Activated naive CD4-positive, alpha-beta T cell treated with anti-CD3 and anti-CD28 coated beads for 36 hours (primary cell): Measurements from ENCODE around the gene SOWAHC. TPM values are rescaled to one million over a fixed set of nuclear protein-coding genes. Genes with fewer than 3 reads are reported as not detected.
"Not testable (repeated sequence)": the region's sequence is repeated elsewhere in the genome, so short reads cannot be mapped to it uniquely, and the experiment has no call there.

Experiments used
- CTCF ChIA-PET: fragments of 350-600 bp; sonication (Branson Sonifier 250); formaldehyde crosslinking; loops from one replicate; lab custom pipeline; 2021; ENCODE audit warnings: antibody characterized with exemption; lab: Charles Lee
- DNase-seq: peaks from one replicate; pipeline ENCODE4 v3.0.0-alpha.2; 2020
- H3K27ac Mint-ChIP-seq: one replicate; pipeline ENCODE4 v1.8.0; 2021; ENCODE audit warnings: mild to moderate bottlenecking, mixed read lengths
- H3K27me3 Mint-ChIP-seq: one replicate; pipeline ENCODE4 v1.8.0; 2021; ENCODE audit warnings: low read depth, mixed read lengths
- H3K36me3 Mint-ChIP-seq: one replicate; pipeline ENCODE4 v1.8.0; 2021; ENCODE audit warnings: low read depth, mixed read lengths
- H3K4me1 Mint-ChIP-seq: one replicate; pipeline ENCODE4 v1.8.0; 2021; ENCODE audit warnings: low read depth, mixed read lengths
- H3K4me3 Mint-ChIP-seq: one replicate; pipeline ENCODE4 v1.8.0; 2021; ENCODE audit warnings: mild to moderate bottlenecking, moderate library complexity, mixed read lengths
- H3K9me3 Mint-ChIP-seq: one replicate; pipeline ENCODE4 v1.8.0; 2021; ENCODE audit warnings: mixed read lengths
- intact Hi-C: fragments of 100-400 bp; cut with micrococcal nuclease; formaldehyde crosslinking; loops from one replicate; pipeline ENCODE4 v1.15.1; 2023
- total RNA-seq, 2 experiments: library from RNA; stranded (reverse); gene quantifications; one replicate each; pipeline ENCODE4 v1.2.3, GENCODE V29; 2021

Gene SOWAHC, protein sequence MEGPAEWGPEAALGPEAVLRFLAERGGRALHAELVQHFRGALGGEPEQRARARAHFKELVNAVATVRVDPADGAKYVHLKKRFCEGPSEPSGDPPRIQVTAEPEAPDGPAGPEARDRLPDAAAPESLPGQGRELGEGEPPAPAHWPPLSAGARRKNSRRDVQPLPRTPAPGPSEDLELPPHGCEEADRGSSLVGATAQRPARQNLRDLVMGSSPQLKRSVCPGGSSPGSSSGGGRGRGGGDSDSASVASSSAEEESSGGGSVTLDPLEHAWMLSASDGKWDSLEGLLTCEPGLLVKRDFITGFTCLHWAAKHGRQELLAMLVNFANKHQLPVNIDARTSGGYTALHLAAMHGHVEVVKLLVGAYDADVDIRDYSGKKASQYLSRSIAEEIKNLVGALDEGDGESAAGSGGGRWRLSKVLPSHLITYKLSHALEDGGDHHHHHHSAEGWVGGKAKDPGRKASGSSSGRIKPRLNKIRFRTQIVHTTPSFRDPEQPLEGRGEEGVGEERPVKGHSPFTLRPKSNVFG
- total RNA-seq = under 1 TPM; 0.38 to 0.44 TPM

DNA sequence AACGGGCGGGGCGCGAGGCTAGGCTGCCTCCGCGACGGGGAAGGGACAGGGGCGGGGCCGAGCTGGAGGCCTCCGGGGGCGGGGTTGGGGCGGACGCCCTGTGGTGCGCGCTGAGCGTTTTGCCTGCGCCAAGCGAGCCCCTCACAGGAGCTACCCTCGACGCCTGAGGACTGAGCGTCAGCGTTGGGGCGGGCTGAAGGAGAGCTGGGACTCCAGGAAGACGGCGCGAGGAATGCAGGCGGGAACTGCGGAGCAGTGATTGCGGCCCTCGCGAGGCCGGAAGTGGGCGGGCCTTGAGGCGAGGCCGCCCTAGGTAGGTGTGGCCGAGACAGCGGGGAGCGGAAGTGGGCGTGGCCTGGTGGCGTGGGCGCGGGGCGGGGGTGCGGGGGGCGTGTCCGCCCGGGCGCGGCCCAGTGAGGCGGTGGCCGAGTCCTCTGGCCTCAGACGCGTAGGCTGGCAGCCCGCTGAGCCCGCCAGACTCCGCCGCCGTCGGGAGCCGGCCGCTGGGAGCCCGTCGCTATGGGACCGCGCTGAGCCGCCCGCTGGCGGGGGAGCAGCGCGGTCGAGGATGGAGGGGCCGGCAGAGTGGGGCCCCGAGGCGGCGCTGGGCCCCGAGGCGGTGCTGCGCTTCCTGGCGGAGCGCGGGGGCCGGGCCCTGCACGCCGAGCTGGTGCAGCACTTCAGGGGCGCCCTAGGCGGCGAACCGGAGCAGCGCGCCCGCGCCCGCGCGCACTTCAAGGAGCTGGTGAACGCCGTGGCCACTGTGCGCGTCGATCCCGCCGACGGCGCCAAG, at the start of gene SOWAHC, which contains the start of gene SEPTIN10:
Gene SOWAHC, plus strand, starts transcription at position 443 of the 793 bp plus-strand sequence. Its CDS starts 126 bp downstream, at position 569.
Gene SEPTIN10, minus strand, starts transcription at position 45 of the 793 bp plus-strand sequence. CDS start 139 bp downstream, outside the sequence.
- CTCF ChIA-PET = interaction anchor here (0.8 to 1.1 kb wide), 2 partner anchors 49 to 103 kb away, joined by 4 read pairs; no protein-coding TSS in a partner anchor
- intact Hi-C loops = loop anchor here (1.0 to 10.0 kb wide), 6 partner anchors 69 to 899 kb away; partner anchors contain the start of genes CCDC138 and RANBP2
- H3K4me3 Mint-ChIP-seq = peak within 1 kb of the TSS; percentile 89
- peak; percentile 86 for DNase-seq
- no peaks in the 10 kb centered on the region for H3K36me3 Mint-ChIP-seq
- H3K27me3 Mint-ChIP-seq = peaks cover 64% of the 10 kb centered on the region
- no peak within 1 kb of the TSS for H3K27ac Mint-ChIP-seq
- H3K4me1 Mint-ChIP-seq = peaks cover 20% of the 10 kb centered on the region
- H3K9me3 Mint-ChIP-seq = no peaks in the 10 kb centered on the region

DNA sequence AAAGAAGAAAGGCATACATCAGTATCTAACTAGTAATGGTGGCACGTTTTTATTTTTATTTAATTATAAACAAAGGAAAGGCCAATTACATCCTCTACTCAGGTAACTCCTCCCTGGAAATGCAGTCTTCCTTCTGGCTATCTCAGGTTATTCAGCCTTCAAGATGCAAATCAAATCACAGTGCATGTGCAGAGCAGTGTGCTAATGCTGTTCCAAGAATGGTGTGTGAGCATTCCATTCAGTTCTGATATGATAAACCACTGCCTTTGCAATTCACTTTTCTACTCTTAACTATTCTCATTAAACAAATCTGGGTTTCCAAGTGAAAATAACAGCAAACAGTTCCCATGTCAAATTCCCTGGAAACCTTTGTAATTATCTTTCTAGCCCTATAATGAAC, 38.8 kb upstream of the SOWAHC start:
- H3K27ac Mint-ChIP-seq = no peak overlapping the region
- CTCF ChIA-PET = no interaction called here
- H3K9me3 Mint-ChIP-seq = no peaks in the 10 kb centered on the region
- no peaks in the 10 kb centered on the region for H3K4me1 Mint-ChIP-seq
- H3K4me3 Mint-ChIP-seq = no peak overlapping the region
- no peak for DNase-seq
- no peaks in the 10 kb centered on the region for H3K27me3 Mint-ChIP-seq
- H3K36me3 Mint-ChIP-seq = no peaks in the 10 kb centered on the region
- intact Hi-C loops = no loop called here

DNA sequence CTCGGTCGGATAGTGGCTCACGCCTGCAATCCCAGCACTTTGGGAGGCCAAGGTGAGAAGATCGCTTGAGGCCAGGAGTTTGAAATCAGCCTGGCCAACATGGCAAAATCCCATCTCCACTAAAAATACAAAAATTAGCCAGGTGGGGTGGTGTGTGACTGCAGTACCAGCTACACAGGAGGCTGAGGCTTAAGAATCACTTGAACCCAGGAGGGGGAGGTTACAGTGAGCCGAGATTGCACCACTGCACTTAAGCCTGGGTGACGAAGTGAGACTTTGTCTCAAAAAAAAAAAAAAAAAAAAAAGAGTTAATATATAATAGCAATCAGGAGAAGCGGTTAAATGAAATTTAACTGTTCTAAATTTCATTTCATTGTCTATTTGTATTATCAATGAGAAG, 36.5 kb upstream of the SOWAHC start:
- H3K36me3 Mint-ChIP-seq, intact Hi-C loops, H3K27ac Mint-ChIP-seq, H3K9me3 Mint-ChIP-seq, H3K27me3 Mint-ChIP-seq, H3K4me3 Mint-ChIP-seq, DNase-seq, CTCF ChIA-PET, H3K4me1 Mint-ChIP-seq: not testable (repeated sequence)

DNA sequence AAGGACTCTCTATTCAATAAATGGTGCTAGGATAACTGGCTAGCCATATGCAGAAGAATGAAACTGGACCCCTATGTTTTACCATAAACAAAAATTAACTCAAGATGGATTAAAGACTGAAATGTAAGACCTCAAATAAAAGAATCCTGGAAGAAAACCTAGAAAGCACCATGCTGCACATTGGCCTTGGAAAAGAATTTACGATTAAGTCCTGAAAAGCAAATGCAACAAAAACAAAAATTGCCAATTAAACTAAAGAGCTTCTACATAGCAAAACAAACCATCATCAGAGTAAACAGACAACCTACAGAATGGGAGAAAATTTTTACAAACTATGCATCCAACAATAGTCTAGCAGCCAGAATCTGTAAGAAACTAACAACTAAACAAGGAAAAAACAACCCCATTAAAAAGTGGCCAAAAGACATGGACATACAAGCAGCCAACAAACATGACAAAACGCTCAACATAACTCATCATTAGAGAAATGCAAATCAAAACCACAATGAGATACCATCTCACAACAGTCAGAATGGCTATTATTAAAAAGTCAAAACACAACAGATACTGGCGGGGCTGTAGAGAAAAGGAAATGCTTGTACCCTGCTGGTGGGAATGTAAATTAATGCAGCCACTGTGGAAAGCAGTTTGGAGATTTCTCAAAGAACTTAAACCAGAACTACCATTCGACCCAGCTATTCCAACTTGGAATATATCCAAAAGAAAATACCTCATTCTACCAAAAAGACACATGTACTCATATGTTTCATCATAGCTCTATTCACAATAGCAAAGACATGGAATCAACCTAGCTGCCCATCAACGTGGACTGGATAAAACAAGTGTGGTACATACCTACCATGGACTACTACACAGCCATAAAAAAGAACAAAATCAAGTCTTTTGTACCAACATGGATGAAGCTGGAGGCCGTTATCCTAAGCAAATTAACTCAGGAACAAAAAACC, 31.0 kb upstream of the SOWAHC start:
- DNase-seq = no peak
- no peaks in the 10 kb centered on the region for H3K9me3 Mint-ChIP-seq
- no peak overlapping the region for H3K4me3 Mint-ChIP-seq
- H3K36me3 Mint-ChIP-seq = no peaks in the 10 kb centered on the region
- CTCF ChIA-PET = interaction anchor here (0.6 kb wide), 1 partner anchor 219 kb away, joined by 3 read pairs; no protein-coding TSS in a partner anchor
- no peaks in the 10 kb centered on the region for H3K4me1 Mint-ChIP-seq
- intact Hi-C loops = no loop called here
- H3K27me3 Mint-ChIP-seq = peaks cover 3% of the 10 kb centered on the region
- no peak overlapping the region for H3K27ac Mint-ChIP-seq

DNA sequence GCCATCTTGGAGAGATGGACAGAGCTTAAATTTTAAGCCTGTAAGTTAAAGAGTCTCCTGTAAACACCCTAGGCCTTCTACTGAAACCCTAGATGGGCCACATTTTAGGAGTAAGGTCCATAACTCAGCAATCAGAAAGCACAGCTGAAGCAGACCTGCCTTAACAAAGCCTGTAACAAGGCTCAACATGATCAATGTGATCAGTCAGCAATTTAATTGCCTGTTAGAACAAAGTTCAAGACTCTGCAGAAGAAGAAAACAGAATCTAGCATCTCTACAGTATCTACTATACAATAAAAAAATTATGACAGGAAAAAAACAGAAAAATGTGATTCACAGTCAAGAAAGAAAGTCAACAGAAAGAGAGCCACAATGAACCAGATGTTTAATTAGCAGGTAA, 27.5 kb upstream of the SOWAHC start:
- Mint-ChIP-seq H3K9me3 (no peaks in the 10 kb centered on the region), H3K27me3 (peaks cover 1% of the 10 kb centered on the region), H3K36me3 (no peaks in the 10 kb centered on the region), H3K27ac (no peak overlapping the region), H3K4me3 (no peak overlapping the region), H3K4me1 (no peaks in the 10 kb centered on the region)
- DNase-seq = no peak
- intact Hi-C loops = no loop called here
- CTCF ChIA-PET = interaction anchor here (0.6 to 1.5 kb wide), 2 partner anchors 22 to 24 kb away, joined by 3 to 5 read pairs; no protein-coding TSS in a partner anchor

DNA sequence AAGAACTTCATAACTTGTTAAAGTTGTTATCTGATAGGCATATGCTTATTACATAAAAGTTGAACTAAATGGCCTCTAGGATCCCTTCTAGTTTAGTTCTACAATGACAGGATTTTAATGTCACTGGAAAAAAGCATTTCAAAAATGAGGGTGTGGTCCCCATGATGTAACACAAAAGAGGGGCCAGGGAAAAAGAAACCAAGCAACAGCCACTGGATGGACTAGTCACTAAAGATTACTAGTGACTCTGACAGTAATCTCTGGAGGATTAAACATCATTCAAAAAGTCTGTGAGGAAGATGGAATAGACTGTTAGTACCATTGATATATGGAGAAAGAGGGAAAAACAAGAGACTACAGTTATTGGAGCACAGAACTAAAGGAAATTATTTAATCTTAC, 23.0 kb upstream of the SOWAHC start:
- H3K9me3 Mint-ChIP-seq = no peaks in the 10 kb centered on the region
- no peak overlapping the region for H3K4me3 Mint-ChIP-seq
- no peaks in the 10 kb centered on the region for H3K27me3 Mint-ChIP-seq
- DNase-seq = no peak
- CTCF ChIA-PET = no interaction called here
- no peaks in the 10 kb centered on the region for H3K36me3 Mint-ChIP-seq
- H3K27ac Mint-ChIP-seq = no peak overlapping the region
- intact Hi-C loops = no loop called here
- no peaks in the 10 kb centered on the region for H3K4me1 Mint-ChIP-seq

DNA sequence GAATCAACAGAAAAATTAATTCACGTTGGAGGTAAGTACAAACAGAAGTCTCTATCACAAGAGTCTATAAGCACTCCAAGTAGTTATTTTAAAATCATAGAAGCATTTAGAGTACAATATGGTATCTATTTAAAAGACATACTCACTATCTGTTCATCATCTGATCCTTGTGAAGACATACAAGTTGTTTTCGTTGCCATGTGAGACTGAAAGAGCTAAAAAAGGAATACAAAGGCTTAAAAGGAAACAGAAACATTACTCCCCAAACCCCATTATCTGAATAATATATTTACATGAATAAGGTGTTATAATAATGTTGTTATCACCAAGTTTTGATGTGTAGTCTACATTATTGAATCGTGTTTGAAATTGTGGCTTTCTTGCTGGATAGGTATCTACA, 21.3 kb upstream of the SOWAHC start:
- CTCF ChIA-PET = no interaction called here
- no peaks in the 10 kb centered on the region for H3K27me3 Mint-ChIP-seq
- no peak overlapping the region for H3K4me3 Mint-ChIP-seq
- no peaks in the 10 kb centered on the region for H3K9me3 Mint-ChIP-seq
- no peaks in the 10 kb centered on the region for H3K36me3 Mint-ChIP-seq
- no peaks in the 10 kb centered on the region for H3K4me1 Mint-ChIP-seq
- H3K27ac Mint-ChIP-seq = no peak overlapping the region
- intact Hi-C loops = no loop called here
- DNase-seq = no peak

DNA sequence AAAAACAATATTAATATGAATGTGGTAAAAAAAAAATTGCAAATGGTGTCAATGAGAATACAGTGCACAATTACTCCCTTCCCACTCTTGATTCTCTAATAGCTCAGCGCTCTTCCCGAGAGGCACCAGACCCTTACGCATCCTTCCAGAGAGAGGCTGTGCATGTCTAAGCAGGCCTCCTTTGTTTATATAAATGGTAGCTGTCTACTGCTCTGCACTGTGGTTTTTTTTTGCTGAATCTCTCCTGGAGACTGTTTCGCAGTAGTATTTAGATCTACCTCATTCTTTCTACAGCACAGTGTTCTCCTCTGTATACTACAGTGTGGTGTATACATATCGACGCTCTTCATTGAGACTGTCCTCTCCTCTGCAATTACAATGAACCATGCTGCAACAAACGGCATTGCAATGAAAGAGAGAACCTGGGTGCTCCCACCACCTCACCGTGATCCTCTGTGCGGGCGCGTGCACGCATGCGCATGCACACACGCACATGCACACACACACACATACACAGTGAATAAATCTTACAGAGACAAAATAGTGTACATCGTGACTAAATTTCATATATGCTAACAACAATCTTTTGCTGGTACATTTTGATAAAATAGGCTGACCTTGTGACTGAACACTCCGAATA, 19.8 kb upstream of the SOWAHC start:
- Mint-ChIP-seq H3K4me3 (no peak overlapping the region), H3K27ac (no peak overlapping the region), H3K27me3 (no peaks in the 10 kb centered on the region), H3K36me3 (no peaks in the 10 kb centered on the region), H3K9me3 (no peaks in the 10 kb centered on the region), H3K4me1 (no peaks in the 10 kb centered on the region)
- CTCF ChIA-PET = no interaction called here
- no peak for DNase-seq
- intact Hi-C loops = no loop called here

DNA sequence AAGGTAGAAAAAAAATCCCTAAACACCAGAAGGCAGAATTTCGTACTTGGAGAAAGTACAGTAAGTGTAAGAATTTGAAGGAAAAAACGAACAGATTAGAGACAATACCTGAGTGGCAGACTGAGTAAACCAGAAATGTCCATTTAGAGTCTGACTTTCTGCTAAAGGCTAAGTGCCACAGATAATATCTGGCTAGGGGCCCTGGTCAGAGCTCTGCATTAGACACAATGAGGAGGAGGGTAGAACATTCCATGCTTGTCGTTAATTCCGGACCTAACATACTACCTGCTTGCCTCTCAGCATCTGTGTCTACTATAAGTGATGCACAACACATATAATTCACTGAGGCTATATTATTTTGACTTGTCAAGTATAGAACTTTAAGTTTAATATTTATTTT, 18.5 kb upstream of the SOWAHC start:
- CTCF ChIA-PET = no interaction called here
- H3K27ac Mint-ChIP-seq = no peak overlapping the region
- H3K4me1 Mint-ChIP-seq = no peaks in the 10 kb centered on the region
- no peaks in the 10 kb centered on the region for H3K9me3 Mint-ChIP-seq
- no peaks in the 10 kb centered on the region for H3K36me3 Mint-ChIP-seq
- no peaks in the 10 kb centered on the region for H3K27me3 Mint-ChIP-seq
- DNase-seq = no peak
- H3K4me3 Mint-ChIP-seq = no peak overlapping the region
- intact Hi-C loops = no loop called here

DNA sequence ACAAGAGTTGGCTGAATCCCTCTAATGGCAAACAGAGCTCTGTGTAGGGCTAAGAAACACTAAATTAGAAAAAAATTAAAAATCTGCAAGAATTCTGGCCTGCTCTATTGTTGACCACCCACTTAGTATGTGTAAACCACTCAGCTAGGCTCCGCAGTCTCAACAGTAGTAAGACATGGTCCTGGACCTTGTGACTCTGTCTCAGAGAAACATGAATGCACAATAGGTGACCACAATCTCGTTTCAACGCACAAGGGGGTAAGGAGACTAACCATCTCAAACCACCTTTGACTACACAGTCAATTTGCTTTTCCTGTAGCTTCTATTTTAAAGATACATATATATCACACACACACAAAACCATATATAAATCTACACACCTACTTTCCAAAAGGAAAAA, 16.9 kb upstream of the SOWAHC start:
- Mint-ChIP-seq H3K4me3 (no peak overlapping the region), H3K27me3 (peaks cover 11% of the 10 kb centered on the region), H3K36me3 (no peaks in the 10 kb centered on the region), H3K9me3 (no peaks in the 10 kb centered on the region), H3K27ac (no peak overlapping the region), H3K4me1 (no peaks in the 10 kb centered on the region)
- no peak for DNase-seq
- CTCF ChIA-PET = no interaction called here
- intact Hi-C loops = no loop called here

DNA sequence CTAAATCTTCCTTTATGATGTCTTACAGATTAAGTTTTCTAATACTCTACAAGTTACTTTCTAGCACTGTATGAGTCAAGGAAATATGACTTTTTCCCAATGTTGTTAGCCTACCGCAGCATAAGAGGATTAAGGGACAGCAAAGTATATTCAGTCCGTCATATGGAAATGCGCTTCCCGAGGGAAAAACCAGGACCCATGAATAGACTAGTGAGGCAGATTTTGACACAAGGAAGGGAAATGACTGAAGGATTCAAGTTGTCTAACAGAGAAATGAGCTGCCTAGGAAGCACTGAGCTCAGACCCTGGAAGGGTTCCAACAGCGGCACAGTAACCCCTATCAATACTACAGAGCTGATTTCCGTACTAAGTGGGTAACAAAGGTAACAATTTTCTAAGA, 12.4 kb upstream of the SOWAHC start:
- CTCF ChIA-PET = interaction anchor here (0.5 kb wide), 1 partner anchor 1448 kb away, joined by 3 read pairs; no protein-coding TSS in a partner anchor
- Mint-ChIP-seq H3K27ac (no peak overlapping the region), H3K27me3 (peaks cover 19% of the 10 kb centered on the region), H3K36me3 (no peaks in the 10 kb centered on the region), H3K4me1 (no peaks in the 10 kb centered on the region), H3K9me3 (no peaks in the 10 kb centered on the region), H3K4me3 (no peak overlapping the region)
- no peak for DNase-seq
- intact Hi-C loops = no loop called here
